ENCODE measurements around the gene LHX2.

The LHX2 gene

DNA sequence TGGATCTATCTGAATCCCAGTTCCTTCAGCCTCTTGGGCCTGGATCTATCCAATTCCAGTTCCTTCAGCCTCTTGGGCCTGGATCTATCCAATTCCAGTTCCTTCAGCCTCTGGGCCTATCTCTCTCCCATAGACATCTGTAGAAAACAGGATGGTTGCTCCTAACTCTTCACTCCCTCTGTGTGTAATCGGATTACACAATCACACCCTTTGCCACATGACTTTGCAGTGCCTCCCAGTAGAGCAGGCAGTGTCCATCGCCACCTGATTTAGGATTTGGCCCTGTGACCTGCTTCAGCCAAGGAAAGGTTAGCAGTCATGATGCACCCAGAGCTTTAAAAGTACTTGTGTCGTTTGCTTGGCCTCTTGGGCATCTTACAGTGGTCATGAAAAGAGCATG lies 56.7 kb downstream of the LHX2 start:
- DNase-seq, result no peak

DNA sequence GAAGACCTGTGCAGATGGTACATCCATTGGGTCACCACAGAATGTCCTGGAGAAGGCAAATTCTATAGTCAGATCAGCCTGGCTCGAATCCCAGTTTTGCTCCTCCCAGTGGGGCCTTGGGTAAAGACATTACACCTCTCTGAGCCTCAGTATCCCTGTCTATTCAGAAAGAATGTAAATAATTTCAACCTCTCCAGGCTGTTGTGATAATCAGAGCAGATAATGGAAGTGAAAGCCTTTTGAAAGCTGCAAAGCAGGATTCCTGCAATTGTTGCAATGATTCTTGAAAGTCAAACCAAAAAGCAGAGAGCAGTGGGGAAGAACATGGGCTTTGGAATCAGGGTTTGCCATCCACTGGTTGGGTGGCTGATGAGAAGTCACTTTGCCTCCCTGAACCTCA lies 63.2 kb downstream of the LHX2 start:
- DNase-seq, result no peak

DNA sequence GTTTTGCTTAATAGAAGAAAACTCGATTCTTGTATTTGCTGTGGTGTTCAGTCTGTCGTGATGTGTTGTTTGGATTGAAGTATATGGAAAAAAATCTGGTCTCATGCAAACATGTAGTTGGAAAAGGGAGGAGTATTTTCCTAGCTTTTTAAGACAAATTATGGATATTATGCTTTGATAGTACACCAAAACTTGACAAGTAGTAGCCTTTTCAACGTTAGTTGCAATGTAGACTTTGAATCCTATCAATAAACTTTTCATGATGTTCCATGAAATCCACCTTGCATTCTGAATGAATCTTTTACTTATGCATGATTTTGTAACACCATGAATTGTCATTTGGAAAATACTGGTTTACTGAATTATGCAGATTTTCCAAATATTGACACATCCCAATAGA lies 64.2 kb downstream of the LHX2 start:
- DNase-seq, result no peak

DNA sequence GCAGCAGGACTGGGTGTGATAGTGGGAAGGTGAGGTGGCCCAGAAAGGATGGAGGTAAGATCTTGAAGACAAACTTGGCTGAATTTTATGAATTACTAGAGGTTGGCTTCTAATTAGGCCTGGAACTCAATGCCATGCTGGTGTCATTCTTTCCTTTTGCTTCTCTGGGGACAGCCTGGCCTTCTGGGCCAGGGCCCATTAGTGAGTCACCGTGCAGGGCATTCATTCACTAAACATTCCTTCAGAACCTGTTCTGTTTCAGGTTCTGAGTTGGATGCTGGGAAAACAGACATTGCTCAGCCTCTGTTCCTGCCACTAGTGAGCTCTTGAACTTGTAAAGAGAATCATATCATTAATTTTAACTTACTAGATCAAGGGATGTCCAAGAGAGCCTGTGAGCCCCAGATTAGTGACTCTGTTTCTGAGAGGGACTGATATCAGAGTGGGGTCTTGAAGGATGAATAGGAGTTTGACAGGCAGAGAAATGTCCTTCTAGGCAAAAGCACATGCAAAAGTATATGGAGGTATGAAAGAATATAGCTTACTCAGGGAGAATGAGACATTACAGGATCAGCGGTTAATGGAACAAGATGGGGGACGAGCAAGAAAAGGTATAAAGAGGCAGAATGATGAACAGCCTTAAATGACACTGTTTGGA lies 66.5 kb downstream of the LHX2 start:
- DNase-seq, result no peak

DNA sequence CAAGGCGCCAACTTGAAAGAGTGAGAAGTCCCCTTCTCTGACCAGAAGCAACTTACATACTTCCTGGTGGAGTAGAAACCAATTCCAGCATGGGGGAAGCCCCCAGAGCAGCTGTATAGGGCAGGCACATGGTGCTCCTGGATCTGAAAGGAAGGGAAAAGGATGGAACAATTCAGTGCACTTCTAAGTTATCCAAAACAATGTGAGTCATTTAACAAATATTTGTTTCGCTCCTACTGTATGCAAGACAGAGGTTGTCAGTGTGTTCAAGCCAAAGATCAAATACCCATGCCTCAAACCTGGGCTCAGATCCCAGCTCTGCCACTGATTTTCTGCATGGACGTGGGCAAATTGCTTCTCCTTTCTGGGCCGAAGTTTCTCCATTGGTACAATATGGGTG lies 67.1 kb downstream of the LHX2 start:
- no peak for DNase-seq

DNA sequence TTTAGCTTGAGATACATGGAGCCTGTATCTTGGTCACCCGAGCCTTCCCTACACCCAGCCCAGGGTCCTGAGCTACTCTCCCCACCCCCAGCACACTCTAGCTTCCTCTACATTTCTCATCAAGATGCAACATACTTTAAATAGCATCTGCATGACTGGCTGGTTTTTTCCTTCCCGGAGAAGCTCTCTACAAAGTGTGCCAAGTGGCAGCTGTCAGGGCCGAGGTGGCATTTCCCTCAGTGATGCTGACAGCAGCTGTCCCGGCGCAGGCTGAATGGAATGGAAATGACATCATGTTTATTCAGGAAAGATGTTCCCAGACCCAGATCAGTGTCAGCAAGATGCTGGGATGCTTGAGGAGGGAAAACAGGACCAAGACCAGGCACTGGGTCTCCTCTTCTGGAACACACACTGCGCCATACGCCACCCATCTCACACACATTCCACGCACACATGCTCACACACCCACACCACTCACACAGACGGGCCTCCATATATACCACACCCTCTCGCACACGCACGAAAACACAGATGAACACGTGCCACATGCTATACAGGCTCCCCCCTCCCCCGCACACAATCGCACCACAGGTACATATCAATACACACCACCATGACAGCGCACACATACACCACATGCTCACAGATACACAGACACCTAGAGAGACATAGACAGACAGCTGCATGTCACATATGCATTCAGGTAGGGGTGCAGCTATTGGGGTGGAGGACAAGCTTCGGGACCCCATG lies 67.8 kb downstream of the LHX2 start:
- no peak for DNase-seq

DNA sequence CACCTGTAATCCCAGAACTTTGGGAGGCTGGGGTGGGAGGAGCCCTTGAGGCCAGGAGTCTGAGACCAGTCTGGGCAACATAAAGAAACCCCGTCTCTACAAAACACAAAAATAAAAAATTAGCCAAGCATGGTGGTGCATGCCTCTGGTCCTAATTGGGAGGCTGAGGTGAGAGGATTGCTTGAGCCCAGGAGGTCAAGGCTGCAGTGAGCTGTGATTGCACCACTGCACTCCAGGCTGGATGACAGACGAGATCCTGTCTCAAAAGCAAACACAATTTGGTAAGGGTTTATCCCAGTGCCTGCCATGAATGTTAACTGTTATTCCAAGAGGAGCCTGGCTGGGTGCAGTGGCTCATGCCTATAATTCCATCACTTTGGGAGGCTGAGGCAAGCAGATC lies 71.1 kb downstream of the LHX2 start:
- no peak for DNase-seq

All from NCI-H2081 treated with DMSO at 0.1 percent for 48 hours (cell line).